HepG2 (cell line): ENCODE measurements around the gene KRTAP12-4. TPM values are rescaled to one million over a fixed set of nuclear protein-coding genes. Genes with fewer than 3 reads are reported as not detected.

Experiments used
- FOXJ3 ChIP-seq: sonication (generic); formaldehyde crosslinking; IDR thresholded peaks from 2 replicates; pipeline ENCODE4 v1.4.0; 2020; ENCODE audit warnings: missing genetic modification reagents, mild to moderate bottlenecking, borderline replicate concordance
- POLR2AphosphoS2 ChIP-seq: IDR thresholded peaks from 2 replicates; pipeline ENCODE4 v1.6.1; 2011; ENCODE audit warnings: low read depth, low read length, improper control_type of control experiment
- TMF1 ChIP-seq: sonication (generic); formaldehyde crosslinking; IDR thresholded peaks from 2 replicates; pipeline ENCODE4 v1.8.1; 2022; ENCODE audit warnings: low read depth, missing genetic modification reagents
- ZBTB3 ChIP-seq: sonication (generic); formaldehyde crosslinking; IDR thresholded peaks from 2 replicates; pipeline ENCODE4 v1.4.0; 2020; ENCODE audit warnings: low read depth, mild to moderate bottlenecking, moderate library complexity, missing genetic modification reagents, borderline replicate concordance
- ZNF235 ChIP-seq: sonication (generic); formaldehyde crosslinking; IDR thresholded peaks from 2 replicates; pipeline ENCODE4 v1.8.1; 2023; ENCODE audit warnings: mild to moderate bottlenecking, missing genetic modification reagents, borderline replicate concordance
- polyA plus RNA-seq, 8 experiments: library from polyadenylated mRNA; depleted of rRNA in 3 of 8; stranded (reverse) in 7 of 8; unstranded in 1 of 8; fragments of >200 nt; fragmentation: Illumina TruSeq in 4 of 8; extraction: Trizol in 4 of 8; gene quantifications; 2 replicates each; pipeline versions ENCODE4 v1.2.1 to v1.2.3, GENCODE V29; 2011 to 2016; ENCODE audit warnings: low read depth in 4 of 8, missing spikeins in 1 of 8, mixed read lengths in 1 of 8; ENCODE audit not compliant: insufficient read depth in 1 of 8
- total RNA-seq, 5 experiments: library from RNA; depleted of rRNA; stranded (reverse); fragments of >200 nt; fragmentation: Illumina TruSeq; extraction: Trizol; gene quantifications; 2 replicates each; pipeline ENCODE4 v1.2.3, GENCODE V29; 2016; ENCODE audit warnings: low read depth in 1 of 5
- TF ChIP-seq, protein P1 (sequence below): sonication (generic); formaldehyde crosslinking; IDR thresholded peaks from 2 replicates; pipeline ENCODE4 v1.5.1; 2020; ENCODE audit warnings: missing genetic modification reagents, mild to moderate bottlenecking, borderline replicate concordance
- TF ChIP-seq, protein P2 (sequence below): sonication (generic); formaldehyde crosslinking; conservative IDR thresholded peaks from 2 replicates; pipeline ENCODE4 v1.4.0; 2020; ENCODE audit warnings: missing genetic modification reagents
- TF ChIP-seq, protein P3 (sequence below): sonication (generic); formaldehyde crosslinking; IDR thresholded peaks from 2 replicates; pipeline ENCODE4 v1.8.1; 2022; ENCODE audit warnings: low read depth, mild to moderate bottlenecking, missing genetic modification reagents
- TF ChIP-seq, protein P4 (sequence below): IDR thresholded peaks from 2 replicates; pipeline ENCODE4 v1.6.1; 2016; ENCODE audit warnings: low read depth, missing genetic modification reagents, missing compliant biosample characterization
- TF ChIP-seq, protein P5 (sequence below): sonication (generic); formaldehyde crosslinking; IDR thresholded peaks from 2 replicates; pipeline ENCODE4 v1.5.0; 2020; ENCODE audit warnings: mild to moderate bottlenecking, missing genetic modification reagents, borderline replicate concordance
- TF ChIP-seq, protein P6 (sequence below): sonication (generic); formaldehyde crosslinking; IDR thresholded peaks from 2 replicates; pipeline ENCODE4 v1.4.0; 2020; ENCODE audit warnings: missing genetic modification reagents; ENCODE audit errors: not compliant biosample characterization

Gene KRTAP12-4
- total and polyA plus RNA-seq, 2 of the 13 experiments (the other 11 are each of a cell fraction or from before 2014, with no cell fraction given), result not detected

DNA sequence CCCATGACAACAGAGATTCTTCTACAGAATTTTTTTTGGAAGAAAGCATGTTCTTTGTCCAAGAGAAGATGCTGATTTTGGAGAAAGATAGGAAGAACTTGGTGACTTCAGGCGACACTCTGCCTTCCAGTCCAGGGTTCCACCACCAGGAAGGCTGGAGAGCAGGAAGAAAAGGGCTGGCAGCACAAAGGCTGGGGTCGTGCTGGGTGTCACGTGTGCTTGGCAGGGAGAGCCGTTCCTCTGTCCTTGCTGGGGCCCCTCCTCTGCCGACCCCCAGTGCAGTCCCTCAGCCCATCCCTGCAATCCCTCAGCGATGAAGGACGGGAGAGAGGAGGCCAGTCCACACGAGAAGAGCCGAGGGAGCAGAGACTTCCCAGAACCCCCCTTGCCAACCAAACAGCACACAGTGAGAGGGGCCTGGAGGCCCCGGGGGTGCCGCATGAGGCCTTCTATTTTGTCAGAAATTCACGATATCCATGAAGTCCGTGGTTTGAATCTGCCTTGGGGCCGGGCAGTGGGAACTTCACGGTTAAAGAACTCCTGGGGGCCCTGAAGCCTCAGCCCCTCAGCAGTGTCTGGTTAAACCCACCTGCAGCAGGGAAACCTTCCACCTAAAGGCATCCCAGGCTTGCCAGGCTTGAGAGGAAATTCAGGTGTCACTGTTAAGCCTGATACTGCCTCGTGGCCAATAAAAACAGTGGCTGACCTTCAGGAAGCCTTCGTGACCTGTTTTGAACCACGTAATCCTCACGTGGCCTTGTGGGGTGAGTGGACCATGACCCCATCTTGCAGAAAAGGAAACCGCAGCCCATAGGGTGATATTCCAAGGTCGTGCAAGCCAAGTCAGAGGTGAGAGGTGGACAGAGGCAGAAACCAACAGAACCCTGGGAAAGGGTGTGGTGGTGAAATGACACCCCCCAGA is 45.9 kb upstream of the KRTAP12-4 start (continued):
- TF ChIP-seq, protein P1, sequence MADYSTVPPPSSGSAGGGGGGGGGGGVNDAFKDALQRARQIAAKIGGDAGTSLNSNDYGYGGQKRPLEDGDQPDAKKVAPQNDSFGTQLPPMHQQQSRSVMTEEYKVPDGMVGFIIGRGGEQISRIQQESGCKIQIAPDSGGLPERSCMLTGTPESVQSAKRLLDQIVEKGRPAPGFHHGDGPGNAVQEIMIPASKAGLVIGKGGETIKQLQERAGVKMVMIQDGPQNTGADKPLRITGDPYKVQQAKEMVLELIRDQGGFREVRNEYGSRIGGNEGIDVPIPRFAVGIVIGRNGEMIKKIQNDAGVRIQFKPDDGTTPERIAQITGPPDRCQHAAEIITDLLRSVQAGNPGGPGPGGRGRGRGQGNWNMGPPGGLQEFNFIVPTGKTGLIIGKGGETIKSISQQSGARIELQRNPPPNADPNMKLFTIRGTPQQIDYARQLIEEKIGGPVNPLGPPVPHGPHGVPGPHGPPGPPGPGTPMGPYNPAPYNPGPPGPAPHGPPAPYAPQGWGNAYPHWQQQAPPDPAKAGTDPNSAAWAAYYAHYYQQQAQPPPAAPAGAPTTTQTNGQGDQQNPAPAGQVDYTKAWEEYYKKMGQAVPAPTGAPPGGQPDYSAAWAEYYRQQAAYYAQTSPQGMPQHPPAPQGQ (CRISPR knock-in tag), result no peak
- TF ChIP-seq, protein P2, sequence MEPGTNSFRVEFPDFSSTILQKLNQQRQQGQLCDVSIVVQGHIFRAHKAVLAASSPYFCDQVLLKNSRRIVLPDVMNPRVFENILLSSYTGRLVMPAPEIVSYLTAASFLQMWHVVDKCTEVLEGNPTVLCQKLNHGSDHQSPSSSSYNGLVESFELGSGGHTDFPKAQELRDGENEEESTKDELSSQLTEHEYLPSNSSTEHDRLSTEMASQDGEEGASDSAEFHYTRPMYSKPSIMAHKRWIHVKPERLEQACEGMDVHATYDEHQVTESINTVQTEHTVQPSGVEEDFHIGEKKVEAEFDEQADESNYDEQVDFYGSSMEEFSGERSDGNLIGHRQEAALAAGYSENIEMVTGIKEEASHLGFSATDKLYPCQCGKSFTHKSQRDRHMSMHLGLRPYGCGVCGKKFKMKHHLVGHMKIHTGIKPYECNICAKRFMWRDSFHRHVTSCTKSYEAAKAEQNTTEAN (CRISPR knock-in tag), result peak; percentile 50; the same call in 1 of the 2 replicates
- TF ChIP-seq TMF1 (no peak), POLR2AphosphoS2 (no peak), FOXJ3 (CRISPR knock-in tag) (no peak), ZNF235 (CRISPR knock-in tag) (no peak), ZBTB3 (CRISPR knock-in tag) (no peak)
- TF ChIP-seq, protein P3, sequence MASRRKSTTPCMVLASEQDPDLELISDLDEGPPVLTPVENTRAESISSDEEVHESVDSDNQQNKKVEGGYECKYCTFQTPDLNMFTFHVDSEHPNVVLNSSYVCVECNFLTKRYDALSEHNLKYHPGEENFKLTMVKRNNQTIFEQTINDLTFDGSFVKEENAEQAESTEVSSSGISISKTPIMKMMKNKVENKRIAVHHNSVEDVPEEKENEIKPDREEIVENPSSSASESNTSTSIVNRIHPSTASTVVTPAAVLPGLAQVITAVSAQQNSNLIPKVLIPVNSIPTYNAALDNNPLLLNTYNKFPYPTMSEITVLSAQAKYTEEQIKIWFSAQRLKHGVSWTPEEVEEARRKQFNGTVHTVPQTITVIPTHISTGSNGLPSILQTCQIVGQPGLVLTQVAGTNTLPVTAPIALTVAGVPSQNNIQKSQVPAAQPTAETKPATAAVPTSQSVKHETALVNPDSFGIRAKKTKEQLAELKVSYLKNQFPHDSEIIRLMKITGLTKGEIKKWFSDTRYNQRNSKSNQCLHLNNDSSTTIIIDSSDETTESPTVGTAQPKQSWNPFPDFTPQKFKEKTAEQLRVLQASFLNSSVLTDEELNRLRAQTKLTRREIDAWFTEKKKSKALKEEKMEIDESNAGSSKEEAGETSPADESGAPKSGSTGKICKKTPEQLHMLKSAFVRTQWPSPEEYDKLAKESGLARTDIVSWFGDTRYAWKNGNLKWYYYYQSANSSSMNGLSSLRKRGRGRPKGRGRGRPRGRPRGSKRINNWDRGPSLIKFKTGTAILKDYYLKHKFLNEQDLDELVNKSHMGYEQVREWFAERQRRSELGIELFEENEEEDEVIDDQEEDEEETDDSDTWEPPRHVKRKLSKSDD, result no peak
- TF ChIP-seq, protein P4, sequence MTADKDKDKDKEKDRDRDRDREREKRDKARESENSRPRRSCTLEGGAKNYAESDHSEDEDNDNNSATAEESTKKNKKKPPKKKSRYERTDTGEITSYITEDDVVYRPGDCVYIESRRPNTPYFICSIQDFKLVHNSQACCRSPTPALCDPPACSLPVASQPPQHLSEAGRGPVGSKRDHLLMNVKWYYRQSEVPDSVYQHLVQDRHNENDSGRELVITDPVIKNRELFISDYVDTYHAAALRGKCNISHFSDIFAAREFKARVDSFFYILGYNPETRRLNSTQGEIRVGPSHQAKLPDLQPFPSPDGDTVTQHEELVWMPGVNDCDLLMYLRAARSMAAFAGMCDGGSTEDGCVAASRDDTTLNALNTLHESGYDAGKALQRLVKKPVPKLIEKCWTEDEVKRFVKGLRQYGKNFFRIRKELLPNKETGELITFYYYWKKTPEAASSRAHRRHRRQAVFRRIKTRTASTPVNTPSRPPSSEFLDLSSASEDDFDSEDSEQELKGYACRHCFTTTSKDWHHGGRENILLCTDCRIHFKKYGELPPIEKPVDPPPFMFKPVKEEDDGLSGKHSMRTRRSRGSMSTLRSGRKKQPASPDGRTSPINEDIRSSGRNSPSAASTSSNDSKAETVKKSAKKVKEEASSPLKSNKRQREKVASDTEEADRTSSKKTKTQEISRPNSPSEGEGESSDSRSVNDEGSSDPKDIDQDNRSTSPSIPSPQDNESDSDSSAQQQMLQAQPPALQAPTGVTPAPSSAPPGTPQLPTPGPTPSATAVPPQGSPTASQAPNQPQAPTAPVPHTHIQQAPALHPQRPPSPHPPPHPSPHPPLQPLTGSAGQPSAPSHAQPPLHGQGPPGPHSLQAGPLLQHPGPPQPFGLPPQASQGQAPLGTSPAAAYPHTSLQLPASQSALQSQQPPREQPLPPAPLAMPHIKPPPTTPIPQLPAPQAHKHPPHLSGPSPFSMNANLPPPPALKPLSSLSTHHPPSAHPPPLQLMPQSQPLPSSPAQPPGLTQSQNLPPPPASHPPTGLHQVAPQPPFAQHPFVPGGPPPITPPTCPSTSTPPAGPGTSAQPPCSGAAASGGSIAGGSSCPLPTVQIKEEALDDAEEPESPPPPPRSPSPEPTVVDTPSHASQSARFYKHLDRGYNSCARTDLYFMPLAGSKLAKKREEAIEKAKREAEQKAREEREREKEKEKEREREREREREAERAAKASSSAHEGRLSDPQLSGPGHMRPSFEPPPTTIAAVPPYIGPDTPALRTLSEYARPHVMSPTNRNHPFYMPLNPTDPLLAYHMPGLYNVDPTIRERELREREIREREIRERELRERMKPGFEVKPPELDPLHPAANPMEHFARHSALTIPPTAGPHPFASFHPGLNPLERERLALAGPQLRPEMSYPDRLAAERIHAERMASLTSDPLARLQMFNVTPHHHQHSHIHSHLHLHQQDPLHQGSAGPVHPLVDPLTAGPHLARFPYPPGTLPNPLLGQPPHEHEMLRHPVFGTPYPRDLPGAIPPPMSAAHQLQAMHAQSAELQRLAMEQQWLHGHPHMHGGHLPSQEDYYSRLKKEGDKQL (CRISPR knock-in tag), result no peak
- TF ChIP-seq, protein P5, sequence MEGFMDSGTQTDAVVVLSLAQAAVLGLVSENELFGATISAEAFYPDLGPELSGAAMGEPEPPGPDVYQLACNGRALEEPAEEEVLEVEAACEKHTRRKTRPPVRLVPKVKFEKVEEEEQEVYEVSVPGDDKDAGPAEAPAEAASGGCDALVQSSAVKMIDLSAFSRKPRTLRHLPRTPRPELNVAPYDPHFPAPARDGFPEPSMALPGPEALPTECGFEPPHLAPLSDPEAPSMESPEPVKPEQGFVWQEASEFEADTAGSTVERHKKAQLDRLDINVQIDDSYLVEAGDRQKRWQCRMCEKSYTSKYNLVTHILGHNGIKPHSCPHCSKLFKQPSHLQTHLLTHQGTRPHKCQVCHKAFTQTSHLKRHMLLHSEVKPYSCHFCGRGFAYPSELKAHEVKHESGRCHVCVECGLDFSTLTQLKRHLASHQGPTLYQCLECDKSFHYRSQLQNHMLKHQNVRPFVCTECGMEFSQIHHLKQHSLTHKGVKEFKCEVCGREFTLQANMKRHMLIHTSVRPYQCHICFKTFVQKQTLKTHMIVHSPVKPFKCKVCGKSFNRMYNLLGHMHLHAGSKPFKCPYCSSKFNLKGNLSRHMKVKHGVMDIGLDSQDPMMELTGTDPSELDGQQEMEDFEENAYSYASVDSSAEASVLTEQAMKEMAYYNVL (CRISPR knock-in tag), result no peak
- TF ChIP-seq, protein P6, sequence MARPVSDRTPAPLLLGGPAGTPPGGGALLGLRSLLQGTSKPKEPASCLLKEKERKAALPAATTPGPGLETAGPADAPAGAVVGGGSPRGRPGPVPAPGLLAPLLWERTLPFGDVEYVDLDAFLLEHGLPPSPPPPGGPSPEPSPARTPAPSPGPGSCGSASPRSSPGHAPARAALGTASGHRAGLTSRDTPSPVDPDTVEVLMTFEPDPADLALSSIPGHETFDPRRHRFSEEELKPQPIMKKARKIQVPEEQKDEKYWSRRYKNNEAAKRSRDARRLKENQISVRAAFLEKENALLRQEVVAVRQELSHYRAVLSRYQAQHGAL, result no peak
